ENCODE results near the gene ACSM5. TPM values are rescaled to one million over a fixed set of nuclear protein-coding genes. Genes with fewer than 3 reads are reported as not detected.
"Not testable (repeated sequence)": the region's sequence is repeated elsewhere in the genome, so short reads cannot be mapped to it uniquely, and the experiment has no call there.

ACSM5 gene
- total RNA-seq, 2 experiments from 2014 or later, result not detected

- no peaks in the 10 kb centered on the region for H3K36me3 Mint-ChIP-seq (ENCODE audit: low read depth)
- no peaks in the 10 kb centered on the region for H3K9me3 Mint-ChIP-seq
- no peak overlapping the region for H3K4me3 Mint-ChIP-seq
- no peak overlapping the region for H3K27ac Mint-ChIP-seq
- ChIA-PET CTCF (no interaction called here), POLR2A (no interaction called here)
- no peak for DNase-seq
- no peaks in the 10 kb centered on the region for H3K4me1 Mint-ChIP-seq
- H3K27me3 Mint-ChIP-seq, result no peaks in the 10 kb centered on the region
Observed at GRCh38 chr16:20441191-20441590, 31.9 kb downstream of the ACSM5 start.

GRCh38 chr16:20441859-20442258 is 32.5 kb downstream of the ACSM5 start:
- H3K4me1 Mint-ChIP-seq; H3K36me3 Mint-ChIP-seq (ENCODE audit: low read depth); POLR2A ChIA-PET; H3K27me3 Mint-ChIP-seq; H3K4me3 Mint-ChIP-seq; DNase-seq; H3K27ac Mint-ChIP-seq; H3K9me3 Mint-ChIP-seq; CTCF ChIA-PET: not testable (repeated sequence)

GRCh38 chr16:20446652-20447393 is 37.5 kb downstream of the ACSM5 start:
- H3K36me3 Mint-ChIP-seq (ENCODE audit: low read depth); H3K27me3 Mint-ChIP-seq; H3K4me1 Mint-ChIP-seq: not testable (repeated sequence)

GRCh38 chr16:20451364-20451763 is 42.0 kb downstream of the ACSM5 start, which contains the start of gene ACSM2A:
Gene ACSM2A, plus strand, starts transcription at chr16:20451521. Its CDS starts 8,594 bp downstream, at chr16:20460115.
- H3K27ac Mint-ChIP-seq; H3K4me1 Mint-ChIP-seq; H3K27me3 Mint-ChIP-seq; H3K36me3 Mint-ChIP-seq (ENCODE audit: low read depth); H3K4me3 Mint-ChIP-seq; H3K9me3 Mint-ChIP-seq; CTCF ChIA-PET; DNase-seq; POLR2A ChIA-PET: not testable (repeated sequence)

More at GRCh38 chr16:20446652-20447393, 37.5 kb downstream of the ACSM5 start:
- POLR2A ChIA-PET, H3K9me3 Mint-ChIP-seq, H3K4me3 Mint-ChIP-seq, CTCF ChIA-PET, H3K27ac Mint-ChIP-seq, DNase-seq: not testable (repeated sequence)

- H3K27ac Mint-ChIP-seq; H3K4me1 Mint-ChIP-seq; POLR2A ChIA-PET; H3K4me3 Mint-ChIP-seq; H3K9me3 Mint-ChIP-seq; DNase-seq; H3K27me3 Mint-ChIP-seq; H3K36me3 Mint-ChIP-seq (ENCODE audit: low read depth); CTCF ChIA-PET: not testable (repeated sequence)
Observed at GRCh38 chr16:20453633-20454032, 44.3 kb downstream of the ACSM5 start.

GRCh38 chr16:20459227-20459626 is 49.9 kb downstream of the ACSM5 start:
- not testable (repeated sequence) for DNase-seq, H3K27ac Mint-ChIP-seq

GRCh38 chr16:20460313-20460712 is 51.0 kb downstream of the ACSM5 start:
- H3K4me3 Mint-ChIP-seq; CTCF ChIA-PET; DNase-seq; POLR2A ChIA-PET; H3K27ac Mint-ChIP-seq; H3K9me3 Mint-ChIP-seq; H3K36me3 Mint-ChIP-seq (ENCODE audit: low read depth); H3K4me1 Mint-ChIP-seq; H3K27me3 Mint-ChIP-seq: not testable (repeated sequence)

More at GRCh38 chr16:20459227-20459626, 49.9 kb downstream of the ACSM5 start:
- H3K36me3 Mint-ChIP-seq (ENCODE audit: low read depth); H3K27me3 Mint-ChIP-seq; POLR2A ChIA-PET; CTCF ChIA-PET; H3K4me1 Mint-ChIP-seq; H3K9me3 Mint-ChIP-seq; H3K4me3 Mint-ChIP-seq: not testable (repeated sequence)

- H3K4me1 Mint-ChIP-seq; H3K27ac Mint-ChIP-seq; CTCF ChIA-PET; H3K36me3 Mint-ChIP-seq (ENCODE audit: low read depth); H3K4me3 Mint-ChIP-seq; H3K27me3 Mint-ChIP-seq; H3K9me3 Mint-ChIP-seq; POLR2A ChIA-PET; DNase-seq: not testable (repeated sequence)
Observed at GRCh38 chr16:20468954-20469353, 59.6 kb downstream of the ACSM5 start.

GRCh38 chr16:20469930-20470329 is 60.6 kb downstream of the ACSM5 start:
- H3K27ac Mint-ChIP-seq; H3K4me1 Mint-ChIP-seq; DNase-seq; H3K4me3 Mint-ChIP-seq; H3K36me3 Mint-ChIP-seq (ENCODE audit: low read depth); H3K27me3 Mint-ChIP-seq; CTCF ChIA-PET; H3K9me3 Mint-ChIP-seq; POLR2A ChIA-PET: not testable (repeated sequence)

- POLR2A ChIA-PET; H3K27me3 Mint-ChIP-seq; CTCF ChIA-PET; H3K9me3 Mint-ChIP-seq; H3K27ac Mint-ChIP-seq; H3K4me3 Mint-ChIP-seq; DNase-seq; H3K36me3 Mint-ChIP-seq (ENCODE audit: low read depth); H3K4me1 Mint-ChIP-seq: not testable (repeated sequence)
Observed at GRCh38 chr16:20470732-20471131, 61.4 kb downstream of the ACSM5 start.

- H3K36me3 Mint-ChIP-seq (ENCODE audit: low read depth); H3K27ac Mint-ChIP-seq; POLR2A ChIA-PET; H3K27me3 Mint-ChIP-seq; CTCF ChIA-PET; H3K4me1 Mint-ChIP-seq; DNase-seq; H3K4me3 Mint-ChIP-seq; H3K9me3 Mint-ChIP-seq: not testable (repeated sequence)
Observed at GRCh38 chr16:20477188-20477744, 67.9 kb downstream of the ACSM5 start.

- H3K27ac Mint-ChIP-seq; POLR2A ChIA-PET; H3K4me1 Mint-ChIP-seq; H3K9me3 Mint-ChIP-seq; H3K4me3 Mint-ChIP-seq; H3K27me3 Mint-ChIP-seq; DNase-seq; H3K36me3 Mint-ChIP-seq (ENCODE audit: low read depth): not testable (repeated sequence)
- CTCF ChIA-PET, result interaction anchor here (0.6 kb wide), 1 partner anchor 598 kb away, joined by 3 read pairs; no protein-coding TSS in a partner anchor
Observed at GRCh38 chr16:20483989-20484388, 74.7 kb downstream of the ACSM5 start.

GRCh38 chr16:20484726-20485125 is 75.4 kb downstream of the ACSM5 start:
- Mint-ChIP-seq H3K9me3 (no peaks in the 10 kb centered on the region), H3K4me1 (no peaks in the 10 kb centered on the region), H3K27ac (no peak overlapping the region), H3K36me3 (ENCODE audit: low read depth) (no peaks in the 10 kb centered on the region), H3K27me3 (peaks cover 3% of the 10 kb centered on the region), H3K4me3 (no peak overlapping the region)
- DNase-seq, result no peak
- POLR2A ChIA-PET, result no interaction called here
- CTCF ChIA-PET, result no interaction called here

- H3K36me3 Mint-ChIP-seq (ENCODE audit: low read depth), result no peaks in the 10 kb centered on the region
- DNase-seq, result no peak
- ChIA-PET POLR2A (no interaction called here), CTCF (no interaction called here)
- H3K27me3 Mint-ChIP-seq, result peaks cover 3% of the 10 kb centered on the region
- no peak overlapping the region for H3K27ac Mint-ChIP-seq
- no peaks in the 10 kb centered on the region for H3K4me1 Mint-ChIP-seq
- H3K9me3 Mint-ChIP-seq, result no peaks in the 10 kb centered on the region
- H3K4me3 Mint-ChIP-seq, result no peak overlapping the region
Observed at GRCh38 chr16:20485408-20485807, 76.1 kb downstream of the ACSM5 start.
